HCT116 (cell line): ENCODE data around the gene RALGPS2. TPM values are rescaled to one million over a fixed set of nuclear protein-coding genes. Genes with fewer than 3 reads are reported as not detected.

Experiments used
- ATAC-seq: fragments of 200-7000 bp; cut with Tn5 transposase; 2 replicates; pipeline ENCODE4 v1.9.1; 2020; ENCODE audit warnings: mild to moderate bottlenecking, moderate library complexity
- BruUV-seq: library from RNA; stranded (reverse); fragments of 400-500 nt; replicated peaks from 2 replicates; lab custom pipeline; 2021; lab: Mats Ljungman, UMichigan
- CTCF ChIA-PET: fragments of 300-600 bp; sonication (Branson Sonifier 250); formaldehyde crosslinking; loops from one replicate; lab custom pipeline; 2021; ENCODE audit warnings: antibody characterized with exemption; lab: Charles Lee
- POLR2A ChIA-PET: fragments of 300-600, 350-600 bp; sonication (Branson Sonifier 250); formaldehyde crosslinking; loops from one replicate; lab custom pipeline; 2021; ENCODE audit warnings: antibody characterized with exemption; lab: Charles Lee
- RAD21 ChIA-PET, 2 experiments: fragments of 300-600 bp; sonication (Branson Sonifier 250); formaldehyde crosslinking; loops; one replicate each; lab custom pipeline; 2023; ENCODE audit warnings: low total read pairs in 2 of 2; ENCODE audit not compliant: uncharacterized antibody in 2 of 2, unreplicated experiment in 2 of 2, low non-redundant PET in 1 of 2; lab: Charles Lee
- DNase-seq: peaks from one replicate; pipeline ENCODE4 v3.0.0-alpha.2; 2010; ENCODE audit warnings: low read depth, low spot score
- H2AFZ ChIP-seq: fragments of 200-600 bp; shearing (Covaris generic), sonication (generic); 2 replicates; pipeline ENCODE4 v1.6.1; 2017; ENCODE audit warnings: low read depth, mixed run types, mixed read lengths, antibody characterized with exemption, low read length; ENCODE audit not compliant: poor library complexity, severe bottlenecking
- H3K27ac ChIP-seq: 2 replicates; pipeline ENCODE4 v1.5.1; 2012; ENCODE audit warnings: low read depth, low read length
- H3K27me3 ChIP-seq: fragments of 200-600 bp; sonication (generic); 2 replicates; pipeline ENCODE4 v1.6.1; 2016; ENCODE audit warnings: mixed run types, low read length, mixed read lengths; ENCODE audit not compliant: insufficient read depth
- H3K36me3 ChIP-seq, 2 experiments: fragments of 200-500 bp in 1 of 2; fragments of 200-600 bp in 1 of 2; sonication (Bioruptor generic) in 1 of 2; sonication (generic) in 1 of 2; 2 replicates each; pipeline versions ENCODE4 v1.5.1 to v1.6.1; 2014 to 2016; ENCODE audit warnings: low read length in 2 of 2, inconsistent platforms in 1 of 2, mixed read lengths in 1 of 2, mixed run types in 1 of 2; ENCODE audit not compliant: insufficient read depth in 2 of 2, control insufficient read depth in 1 of 2
- H3K4me1 ChIP-seq, 2 experiments: fragments of 200-600 bp in 1 of 2; sonication (generic) in 1 of 2; 2 replicates each; pipeline versions ENCODE4 v1.5.1 to v1.6.1; 2012 to 2017; ENCODE audit warnings: low read length in 2 of 2, inconsistent platforms in 1 of 2, mild to moderate bottlenecking in 1 of 2, mixed read lengths in 1 of 2, mixed run types in 1 of 2, moderate library complexity in 1 of 2; ENCODE audit not compliant: insufficient read depth in 2 of 2, control insufficient read depth in 1 of 2
- H3K4me2 ChIP-seq: fragments of 200-600 bp; sonication (generic); 2 replicates; pipeline ENCODE4 v1.6.1; 2017; ENCODE audit warnings: mixed run types, low read length, mixed read lengths
- H3K4me3 ChIP-seq, 2 experiments: fragments of 200-600 bp in 1 of 2; sonication (generic) in 1 of 2; replicated peaks in 1 of 2; 2 replicates each; pipeline ENCODE4 v1.5.1; 2011 to 2016; ENCODE audit warnings: low read length in 2 of 2, control low read depth in 1 of 2, low read depth in 1 of 2, mild to moderate bottlenecking in 1 of 2, mixed read lengths in 1 of 2, mixed run types in 1 of 2
- H3K79me2 ChIP-seq: fragments of 200-600 bp; sonication (generic); 2 replicates; pipeline ENCODE4 v1.6.1; 2017; ENCODE audit warnings: mild to moderate bottlenecking, mixed run types, low read length, moderate library complexity, mixed read lengths; ENCODE audit not compliant: insufficient read depth
- H3K9ac ChIP-seq: fragments of 200-600 bp; sonication (generic); 2 replicates; pipeline ENCODE4 v1.6.1; 2016; ENCODE audit warnings: low read length, mixed read lengths
- H3K9me2 ChIP-seq: fragments of 200-600 bp; sonication (generic), shearing (Covaris generic); 2 replicates; pipeline ENCODE4 v1.6.1; 2017; ENCODE audit warnings: mixed run types, mild to moderate bottlenecking, moderate library complexity; ENCODE audit not compliant: insufficient read depth
- H3K9me3 ChIP-seq, 2 experiments: fragments of 200-500 bp in 1 of 2; fragments of 200-600 bp in 1 of 2; sonication (Bioruptor generic) in 1 of 2; sonication (generic) in 1 of 2; 2 replicates each; pipeline ENCODE4 v1.6.1; 2014 to 2017; ENCODE audit warnings: low read length in 2 of 2, mixed read lengths in 2 of 2, inconsistent platforms in 1 of 2, low read depth in 1 of 2, mild to moderate bottlenecking in 1 of 2, mixed run types in 1 of 2, moderate library complexity in 1 of 2; ENCODE audit not compliant: control insufficient read depth in 1 of 2, insufficient read depth in 1 of 2
- H4K20me1 ChIP-seq: fragments of 200-600 bp; sonication (generic), shearing (Covaris generic); 2 replicates; pipeline ENCODE4 v1.6.1; 2017; ENCODE audit warnings: mixed run types, mild to moderate bottlenecking, moderate library complexity; ENCODE audit not compliant: insufficient read depth
- CBX3 ChIP-seq: IDR thresholded peaks from 2 replicates; pipeline ENCODE4 v1.6.1; 2012; ENCODE audit warnings: low read depth
- CEBPB ChIP-seq: IDR thresholded peaks from 2 replicates; pipeline ENCODE4 v1.6.1; 2012; ENCODE audit warnings: low read depth
- CTCF ChIP-seq, 3 experiments: fragments of 200-600 bp in 1 of 3; sonication (generic) in 1 of 3; IDR thresholded peaks in 2 of 3; conservative IDR thresholded peaks in 1 of 3; 2 replicates each; pipeline ENCODE4 v1.5.1; 2012 to 2017; ENCODE audit warnings: low read depth in 2 of 3, low read length in 2 of 3, antibody characterized with exemption in 1 of 3, borderline replicate concordance in 1 of 3, control low read depth in 1 of 3, mild to moderate bottlenecking in 1 of 3, mixed read lengths in 1 of 3, mixed run types in 1 of 3, moderate library complexity in 1 of 3; ENCODE audit not compliant: insufficient read depth in 1 of 3
- EGR1 ChIP-seq: IDR thresholded peaks from 2 replicates; pipeline ENCODE4 v1.6.1; 2012; ENCODE audit warnings: low read depth
- ELF1 ChIP-seq: IDR thresholded peaks from 2 replicates; pipeline ENCODE4 v1.6.1; 2012; ENCODE audit warnings: low read depth, borderline replicate concordance
- EZH2phosphoT487 ChIP-seq: fragments of 200-600 bp; IDR thresholded peaks from 2 replicates; pipeline ENCODE4 v1.6.1; 2018; ENCODE audit warnings: antibody characterized with exemption, borderline replicate concordance
- FOSL1 ChIP-seq: IDR thresholded peaks from 2 replicates; pipeline ENCODE4 v1.6.1; 2012; ENCODE audit warnings: low read depth
- JUND ChIP-seq: IDR thresholded peaks from 2 replicates; pipeline ENCODE4 v1.6.1; 2012
- MAX ChIP-seq: IDR thresholded peaks from 2 replicates; pipeline ENCODE4 v1.6.1; 2012
- POLR2A ChIP-seq: IDR thresholded peaks from 2 replicates; pipeline ENCODE4 v1.7.0; 2011; ENCODE audit warnings: borderline replicate concordance; ENCODE audit not compliant: insufficient read depth, insufficient read length; ENCODE audit errors: extremely low read depth
- POLR2AphosphoS5 ChIP-seq: IDR thresholded peaks from 2 replicates; pipeline ENCODE4 v1.6.1; 2011; ENCODE audit warnings: mild to moderate bottlenecking, low read depth, low read length, moderate library complexity
- REST ChIP-seq: IDR thresholded peaks from 2 replicates; pipeline ENCODE4 v1.6.1; 2012; ENCODE audit warnings: low read depth
- SIN3A ChIP-seq: IDR thresholded peaks from 2 replicates; pipeline ENCODE4 v1.6.1; 2012; ENCODE audit warnings: low read depth
- SP1 ChIP-seq: IDR thresholded peaks from 2 replicates; pipeline ENCODE4 v1.6.1; 2012; ENCODE audit warnings: low read depth
- SRF ChIP-seq: IDR thresholded peaks from 2 replicates; pipeline ENCODE4 v1.6.1; 2012; ENCODE audit warnings: low read depth
- TCF7L2 ChIP-seq: IDR thresholded peaks from 2 replicates; pipeline ENCODE4 v1.7.0; 2011; ENCODE audit warnings: borderline replicate concordance, inconsistent platforms; ENCODE audit not compliant: insufficient read depth, insufficient read length; ENCODE audit errors: extremely low read depth
- YY1 ChIP-seq: IDR thresholded peaks from 2 replicates; pipeline ENCODE4 v1.6.1; 2011; ENCODE audit warnings: low read length, low read depth, moderate library complexity, mild to moderate bottlenecking; ENCODE audit not compliant: insufficient replicate concordance; ENCODE audit errors: extremely low read depth
- ZBTB33 ChIP-seq: IDR thresholded peaks from 2 replicates; pipeline ENCODE4 v1.6.1; 2011; ENCODE audit warnings: mild to moderate bottlenecking, low read length, moderate library complexity; ENCODE audit not compliant: insufficient replicate concordance; ENCODE audit errors: extremely low read depth
- ZFX ChIP-seq: fragments of 450-650 bp; IDR thresholded peaks from 2 replicates; pipeline ENCODE4 v1.6.1; 2017
- intact Hi-C: fragments of 100-400 bp; cut with micrococcal nuclease; formaldehyde crosslinking; loops from 2 replicates; pipeline ENCODE4 v1.10.0; 2022
- total RNA-seq: library from RNA; stranded (reverse); gene quantifications from one replicate; pipeline ENCODE4 v1.2.1, GENCODE V29; 2021; ENCODE audit not compliant: unreplicated experiment

The RALGPS2 gene
- total RNA-seq, 1 experiment from 2014 or later: 25.6 TPM

- CTCF ChIA-PET: no interaction called here
- DNase-seq (no peak), ATAC-seq (no peak)
- intact Hi-C loops: no loop called here
- Histone ChIP-seq H3K36me3 (no peaks in the 10 kb centered on the region), H3K4me3 (no peak overlapping the region), H3K4me2 (no peak overlapping the region), H3K4me1 (no peaks in the 10 kb centered on the region), H2AFZ (no peak overlapping the region), H3K79me2 (no peaks in the 10 kb centered on the region), H3K27me3 (no peaks in the 10 kb centered on the region)
- TF ChIP-seq FOSL1 (no peak), POLR2A (no peak), MAX (no peak), EZH2phosphoT487 (no peak), EGR1 (no peak), CEBPB (no peak), CBX3 (no peak), SIN3A (no peak), ELF1 (no peak), SP1 (no peak), REST (no peak), JUND (no peak), TCF7L2 (no peak), SRF (no peak), YY1 (no peak), ZFX (no peak), POLR2AphosphoS5 (no peak), CTCF (IDR thresholded peaks at IDR 0.05 in 2 of 3, conservative IDR thresholded peaks at IDR 0.05 in 1 of 3; ENCODE audit: borderline replicate concordance in 1 of 3, insufficient read depth in 1 of 3, low read depth in 2 of 3, low read length in 2 of 3) (no peak), ZBTB33 (no peak)
- TF ChIP-seq, all 23 proteins: peak for 0
- H3K9me2 ChIP-seq: no peaks in the 10 kb centered on the region
- H4K20me1 ChIP-seq: no peaks in the 10 kb centered on the region
- H3K9me3 ChIP-seq: no peaks in the 10 kb centered on the region
- no TSS peak for BruUV-seq
- H3K9ac ChIP-seq: no peak overlapping the region
- POLR2A ChIA-PET: no interaction called here
- no peak overlapping the region for H3K27ac ChIP-seq
- RAD21 ChIA-PET: no interaction called here
These were observed 228.0 kb downstream of the RALGPS2 start for GRCh38 chr1:178953034-178953433.
